ENCODE measurements around the gene MAST3. TPM values are rescaled to one million over a fixed set of nuclear protein-coding genes. Genes with fewer than 3 reads are reported as not detected.

Gene MAST3
- polyA plus RNA-seq (2013) = 5.2 TPM

- POLR2A ChIA-PET = interaction anchor here (1.0 kb wide), 1 partner anchor 13 kb away, joined by 3 read pairs; no protein-coding TSS in a partner anchor
- H3K36me3 ChIP-seq (ENCODE audit: control insufficient read depth in 4 of 4, insufficient read depth in 4 of 4, low read length in 3 of 4) = no peaks in the 10 kb centered on the region
- DNase-seq = peak; percentile 84 to 92 (median 92)
- peak within 1 kb of the TSS; percentile 28 to 82 (median 68) for H3K4me3 ChIP-seq (ENCODE audit: control insufficient read depth in 1 of 7, extremely low read depth in 1 of 7, insufficient read depth in 4 of 7, low read depth in 2 of 7, low read length in 6 of 7)
- H3K27ac ChIP-seq (ENCODE audit: insufficient read depth in 1 of 2, low read depth in 1 of 2, low read length in 2 of 2, poor library complexity in 1 of 2, severe bottlenecking in 2 of 2) = peak within 1 kb of the TSS in 1 of 2 experiments; percentile 25
- peaks cover 3 to 25% (median 21%) of the 10 kb centered on the region in 4 experiments for H3K4me1 ChIP-seq (ENCODE audit: control extremely low read depth in 1 of 4, control insufficient read depth in 4 of 4, insufficient read depth in 4 of 4, low read length in 3 of 4)
- H3K9me3 ChIP-seq (ENCODE audit: control extremely low read depth in 1 of 5, control insufficient read depth in 4 of 5, insufficient read depth in 2 of 5, low read depth in 1 of 5, low read length in 4 of 5) = no peaks in the 10 kb centered on the region
- CTCF ChIA-PET = interaction anchor here (0.6 to 1.5 kb wide), 3 partner anchors 14 to 196 kb away, joined by 3 to 5 read pairs (median 4); no protein-coding TSS in a partner anchor
- WGBS (ENCODE audit: insufficient coverage) = 26% methylated on average over 41 of the region's 54 CpGs
- peaks cover 0 to 4% (median 0%) of the 10 kb centered on the region in 5 experiments for H3K27me3 ChIP-seq (replicated peaks in 2 of 5; ENCODE audit: control insufficient read depth in 4 of 5, insufficient read depth in 5 of 5, low read length in 4 of 5)
Measured at GRCh38 chr19:18097217-18097992, at the start of gene MAST3. MAST3 (plus strand) TSS chr19:18097778; CDS start chr19:18097793, 15 bp downstream.

GRCh38 chr19:18049385-18049784 lies 48.2 kb upstream of the MAST3 start:
- Histone ChIP-seq H3K4me1 (ENCODE audit: control extremely low read depth in 1 of 4, control insufficient read depth in 4 of 4, insufficient read depth in 4 of 4, low read length in 3 of 4) (peaks cover 0 to 39% (median 22%) of the 10 kb centered on the region in 4 experiments), H3K27ac (ENCODE audit: insufficient read depth in 1 of 2, low read depth in 1 of 2, low read length in 2 of 2, poor library complexity in 1 of 2, severe bottlenecking in 2 of 2) (no peak overlapping the region), H3K9me3 (ENCODE audit: control extremely low read depth in 1 of 5, control insufficient read depth in 4 of 5, insufficient read depth in 2 of 5, low read depth in 1 of 5, low read length in 4 of 5) (no peaks in the 10 kb centered on the region), H3K36me3 (ENCODE audit: control insufficient read depth in 4 of 4, insufficient read depth in 4 of 4, low read length in 3 of 4) (no peaks in the 10 kb centered on the region), H3K27me3 (replicated peaks in 2 of 5; ENCODE audit: control insufficient read depth in 4 of 5, insufficient read depth in 5 of 5, low read length in 4 of 5) (no peaks in the 10 kb centered on the region), H3K4me3 (ENCODE audit: control insufficient read depth in 1 of 7, extremely low read depth in 1 of 7, insufficient read depth in 4 of 7, low read depth in 2 of 7, low read length in 6 of 7) (no peak overlapping the region)
- WGBS (ENCODE audit: insufficient coverage) = 91% methylated on average over 2 of the region's 10 CpGs
- DNase-seq = peak in 1 of 3 donors; percentile 25
- ChIA-PET CTCF (interaction anchor here (1.3 kb wide), 2 partner anchors 8 to 10 kb away, joined by 3 to 4 read pairs; no protein-coding TSS in a partner anchor), POLR2A (interaction anchor here (0.9 kb wide), 1 partner anchor 26 kb away, joined by 3 read pairs; no protein-coding TSS in a partner anchor)

- CTCF ChIA-PET = interaction anchor here (1.2 kb wide), 1 partner anchor 44 kb away, joined by 4 read pairs; the partner anchor contains the start of gene ARRDC2
Measured at GRCh38 chr19:18051887-18052286, 45.7 kb upstream of the MAST3 start.

GRCh38 chr19:18053576-18054219 lies 43.9 kb upstream of the MAST3 start:
- no peak overlapping the region for H3K4me3 ChIP-seq (ENCODE audit: control insufficient read depth in 1 of 7, extremely low read depth in 1 of 7, insufficient read depth in 4 of 7, low read depth in 2 of 7, low read length in 6 of 7)
- H3K9me3 ChIP-seq (ENCODE audit: control extremely low read depth in 1 of 5, control insufficient read depth in 4 of 5, insufficient read depth in 2 of 5, low read depth in 1 of 5, low read length in 4 of 5) = no peaks in the 10 kb centered on the region
- H3K27me3 ChIP-seq (replicated peaks in 2 of 5; ENCODE audit: control insufficient read depth in 4 of 5, insufficient read depth in 5 of 5, low read length in 4 of 5) = no peaks in the 10 kb centered on the region
- 63% methylated on average over 6 of the region's 9 CpGs for WGBS (ENCODE audit: insufficient coverage)
- H3K27ac ChIP-seq (ENCODE audit: insufficient read depth in 1 of 2, low read depth in 1 of 2, low read length in 2 of 2, poor library complexity in 1 of 2, severe bottlenecking in 2 of 2) = no peak overlapping the region
- POLR2A ChIA-PET = interaction anchor here (1.0 to 1.2 kb wide), 2 partner anchors 30 to 32 kb away, joined by 3 to 4 read pairs; no protein-coding TSS in a partner anchor
- peaks cover 0 to 32% (median 19%) of the 10 kb centered on the region in 4 experiments for H3K4me1 ChIP-seq (ENCODE audit: control extremely low read depth in 1 of 4, control insufficient read depth in 4 of 4, insufficient read depth in 4 of 4, low read length in 3 of 4)
- peak in 1 of 3 donors; percentile 37 for DNase-seq
- H3K36me3 ChIP-seq (ENCODE audit: control insufficient read depth in 4 of 4, insufficient read depth in 4 of 4, low read length in 3 of 4) = no peaks in the 10 kb centered on the region
- CTCF ChIA-PET = no interaction called here

More at GRCh38 chr19:18051887-18052286, 45.7 kb upstream of the MAST3 start:
- DNase-seq = no peak
- POLR2A ChIA-PET = interaction anchor here (0.7 kb wide), 1 partner anchor 35 kb away, joined by 6 read pairs; no protein-coding TSS in a partner anchor
- Histone ChIP-seq H3K9me3 (ENCODE audit: control extremely low read depth in 1 of 5, control insufficient read depth in 4 of 5, insufficient read depth in 2 of 5, low read depth in 1 of 5, low read length in 4 of 5) (no peaks in the 10 kb centered on the region), H3K27me3 (replicated peaks in 2 of 5; ENCODE audit: control insufficient read depth in 4 of 5, insufficient read depth in 5 of 5, low read length in 4 of 5) (no peaks in the 10 kb centered on the region), H3K4me1 (ENCODE audit: control extremely low read depth in 1 of 4, control insufficient read depth in 4 of 4, insufficient read depth in 4 of 4, low read length in 3 of 4) (peaks cover 0 to 23% (median 9%) of the 10 kb centered on the region in 4 experiments), H3K36me3 (ENCODE audit: control insufficient read depth in 4 of 4, insufficient read depth in 4 of 4, low read length in 3 of 4) (no peaks in the 10 kb centered on the region), H3K4me3 (ENCODE audit: control insufficient read depth in 1 of 7, extremely low read depth in 1 of 7, insufficient read depth in 4 of 7, low read depth in 2 of 7, low read length in 6 of 7) (no peak overlapping the region), H3K27ac (ENCODE audit: insufficient read depth in 1 of 2, low read depth in 1 of 2, low read length in 2 of 2, poor library complexity in 1 of 2, severe bottlenecking in 2 of 2) (no peak overlapping the region)
- WGBS (ENCODE audit: insufficient coverage) = 56% methylated on average over 21 of the region's 31 CpGs

GRCh38 chr19:18055967-18056366 lies 41.6 kb upstream of the MAST3 start:
- no peak for DNase-seq
- Histone ChIP-seq H3K27me3 (replicated peaks in 2 of 5; ENCODE audit: control insufficient read depth in 4 of 5, insufficient read depth in 5 of 5, low read length in 4 of 5) (no peaks in the 10 kb centered on the region), H3K4me1 (ENCODE audit: control extremely low read depth in 1 of 4, control insufficient read depth in 4 of 4, insufficient read depth in 4 of 4, low read length in 3 of 4) (peaks cover 0 to 31% (median 14%) of the 10 kb centered on the region in 4 experiments), H3K4me3 (ENCODE audit: control insufficient read depth in 1 of 7, extremely low read depth in 1 of 7, insufficient read depth in 4 of 7, low read depth in 2 of 7, low read length in 6 of 7) (no peak overlapping the region), H3K9me3 (ENCODE audit: control extremely low read depth in 1 of 5, control insufficient read depth in 4 of 5, insufficient read depth in 2 of 5, low read depth in 1 of 5, low read length in 4 of 5) (no peaks in the 10 kb centered on the region), H3K27ac (ENCODE audit: insufficient read depth in 1 of 2, low read depth in 1 of 2, low read length in 2 of 2, poor library complexity in 1 of 2, severe bottlenecking in 2 of 2) (no peak overlapping the region), H3K36me3 (ENCODE audit: control insufficient read depth in 4 of 4, insufficient read depth in 4 of 4, low read length in 3 of 4) (no peaks in the 10 kb centered on the region)
- WGBS (ENCODE audit: insufficient coverage) = 100% methylated on average over 1 of the region's 5 CpGs
- ChIA-PET CTCF (interaction anchor here (0.5 to 11.5 kb wide), 7 partner anchors 11 to 190 kb away, joined by 3 to 197 read pairs (median 7); partner anchors contain the start of gene ARRDC2), POLR2A (interaction anchor here (0.5 to 4.6 kb wide), 4 partner anchors 15 to 47 kb away, joined by 3 to 32 read pairs (median 3); partner anchors contain the start of gene ARRDC2)

- no peak for DNase-seq
- Histone ChIP-seq H3K4me3 (ENCODE audit: control insufficient read depth in 1 of 7, extremely low read depth in 1 of 7, insufficient read depth in 4 of 7, low read depth in 2 of 7, low read length in 6 of 7) (no peak overlapping the region), H3K27me3 (replicated peaks in 2 of 5; ENCODE audit: control insufficient read depth in 4 of 5, insufficient read depth in 5 of 5, low read length in 4 of 5) (no peaks in the 10 kb centered on the region), H3K36me3 (ENCODE audit: control insufficient read depth in 4 of 4, insufficient read depth in 4 of 4, low read length in 3 of 4) (no peaks in the 10 kb centered on the region), H3K4me1 (ENCODE audit: control extremely low read depth in 1 of 4, control insufficient read depth in 4 of 4, insufficient read depth in 4 of 4, low read length in 3 of 4) (peaks cover 0 to 26% (median 12%) of the 10 kb centered on the region in 4 experiments), H3K27ac (ENCODE audit: insufficient read depth in 1 of 2, low read depth in 1 of 2, low read length in 2 of 2, poor library complexity in 1 of 2, severe bottlenecking in 2 of 2) (no peak overlapping the region), H3K9me3 (ENCODE audit: control extremely low read depth in 1 of 5, control insufficient read depth in 4 of 5, insufficient read depth in 2 of 5, low read depth in 1 of 5, low read length in 4 of 5) (no peaks in the 10 kb centered on the region)
- POLR2A ChIA-PET = interaction anchor here (0.7 to 4.6 kb wide), 7 partner anchors 26 to 85 kb away, joined by 3 to 32 read pairs (median 3); partner anchors contain the start of gene ARRDC2
- CTCF ChIA-PET = interaction anchor here (0.7 to 11.5 kb wide), 13 partner anchors 8 to 61 kb away, joined by 3 to 197 read pairs (median 4); partner anchors contain the start of gene ARRDC2
- WGBS (ENCODE audit: insufficient coverage) = 76% methylated on average over 5 of the region's 6 CpGs
Measured at GRCh38 chr19:18057557-18057956, 40.0 kb upstream of the MAST3 start.
